MM.1S (cell line): ENCODE results near the gene LFNG.

Source experiments
- CTCF ChIP-seq: fragments of 300-600 bp; sonication (generic); IDR thresholded peaks from 2 replicates; pipeline ENCODE4 v1.5.1; 2016; ENCODE audit warnings: antibody characterized with exemption, low read length, mixed read lengths
- EZH2phosphoT487 ChIP-seq: fragments of 300-600 bp; sonication (generic); IDR thresholded peaks from 2 replicates; pipeline ENCODE4 v1.6.1; 2018; ENCODE audit warnings: antibody characterized with exemption, low read length

- TF ChIP-seq CTCF (no peak), EZH2phosphoT487 (no peak)
These were observed 29.4 kb upstream of the LFNG start for GRCh38 chr7:2490181-2490651.
